ENCODE data around the gene XPNPEP2.

GRCh38 chrX:129781680-129782495, 43.1 kb downstream of the XPNPEP2 start:
- no peak for TF ChIP-seq GATA2 (IDR thresholded peaks at IDR 0.05; ENCODE audit: low read depth, low read length)
- TF ChIP-seq GATA3 (IDR thresholded peaks at IDR 0.05; ENCODE audit: low read depth, low read length) = no peak
